HG03097 (cell line): ENCODE results near the gene FBXO48.

Source experiments
- ATAC-seq: cut with Tn5 transposase; IDR thresholded peaks from one replicate; pipeline ENCODE4 v1.9.1; 2021; ENCODE audit not compliant: unreplicated experiment, low FRiP score

Gene FBXO48

GRCh38 chr2:68438455-68439303 is 28.4 kb downstream of the FBXO48 start:
- ATAC-seq: no peak

- ATAC-seq: no peak
Measured at GRCh38 chr2:68436270-68436669, 30.8 kb downstream of the FBXO48 start.

- no peak for ATAC-seq
Measured at GRCh38 chr2:68435615-68436014, 31.5 kb downstream of the FBXO48 start.

GRCh38 chr2:68434981-68435380 is 32.1 kb downstream of the FBXO48 start:
- ATAC-seq: no peak

- no peak for ATAC-seq
Measured at GRCh38 chr2:68432696-68433658, 34.1 kb downstream of the FBXO48 start.

- ATAC-seq: no peak
Measured at GRCh38 chr2:68431316-68431972, 35.6 kb downstream of the FBXO48 start.

GRCh38 chr2:68429311-68429826 is 37.7 kb downstream of the FBXO48 start:
- ATAC-seq: no peak

GRCh38 chr2:68428746-68429145 is 38.3 kb downstream of the FBXO48 start:
- ATAC-seq: no peak

- no peak for ATAC-seq
Measured at GRCh38 chr2:68428126-68428525, 39.0 kb downstream of the FBXO48 start.

GRCh38 chr2:68426848-68427579 is 40.1 kb downstream of the FBXO48 start:
- ATAC-seq: no peak

- no peak for ATAC-seq
Measured at GRCh38 chr2:68426446-68426845, 40.6 kb downstream of the FBXO48 start.

- no peak for ATAC-seq
Measured at GRCh38 chr2:68425503-68425902, 41.6 kb downstream of the FBXO48 start.

- peak; percentile 65 for ATAC-seq
Measured at GRCh38 chr2:68423966-68424650, 43.0 kb downstream of the FBXO48 start.

- ATAC-seq: no peak
Measured at GRCh38 chr2:68420254-68420910, 46.7 kb downstream of the FBXO48 start.

- ATAC-seq: no peak
Measured at GRCh38 chr2:68418855-68419254, 48.2 kb downstream of the FBXO48 start.

GRCh38 chr2:68418419-68418818 is 48.7 kb downstream of the FBXO48 start:
- ATAC-seq: no peak

GRCh38 chr2:68417926-68418325 is 49.2 kb downstream of the FBXO48 start:
- ATAC-seq: no peak

- ATAC-seq: no peak
Measured at GRCh38 chr2:68416081-68416675, 50.9 kb downstream of the FBXO48 start.

GRCh38 chr2:68415521-68415920 is 51.6 kb downstream of the FBXO48 start:
- ATAC-seq: no peak
